ENCODE results near the gene MUC5B. TPM values are rescaled to one million over a fixed set of nuclear protein-coding genes. Genes with fewer than 3 reads are reported as not detected.

The MUC5B gene
- total and polyA plus RNA-seq, 2 donors (not counting 3 experiments of a cell fraction or from before 2014, with no cell fraction given) = not detected

- ChIA-PET POLR2A (no interaction called here), CTCF (interaction anchor here (1.4 kb wide), 1 partner anchor 349 kb away, joined by 3 read pairs; no protein-coding TSS in a partner anchor)
- H4K20me1 ChIP-seq (replicated peaks; ENCODE audit: control insufficient read depth, extremely low read depth, insufficient read depth, low read length) = no peaks in the 10 kb centered on the region
- no TSS peak for BruUV-seq (replicated peaks)
- H3K4me1 ChIP-seq (ENCODE audit: control insufficient read depth, extremely low read depth, insufficient read depth, low read length) = no peaks in the 10 kb centered on the region
- H3K27me3 ChIP-seq (ENCODE audit: control insufficient read depth in 2 of 2, insufficient read depth in 2 of 2, low read length in 2 of 2) = no peaks in the 10 kb centered on the region
- no peak for FAIRE-seq
- dilution Hi-C loops (cut with MboI; ENCODE audit: extremely low pct_ligation_motif_present, low sequenced_read_pairs) = no loop called here
- H2AFZ ChIP-seq (ENCODE audit: low read depth, low read length) = no peak overlapping the region
- H3K27ac ChIP-seq (ENCODE audit: insufficient read depth, low read depth, low read length) = no peak overlapping the region
- no peaks in the 10 kb centered on the region for H3K9me1 ChIP-seq (replicated peaks; ENCODE audit: control insufficient read depth, extremely low read depth, insufficient read depth, low read length)
- H3K36me3 ChIP-seq (ENCODE audit: control insufficient read depth in 2 of 2, extremely low read depth in 1 of 2, insufficient read depth in 2 of 2, low read length in 2 of 2) = no peaks in the 10 kb centered on the region
- no peak overlapping the region for H3K9ac ChIP-seq (replicated peaks; ENCODE audit: extremely low read depth, insufficient read depth, low read length)
- no peaks in the 10 kb centered on the region for H3K79me2 ChIP-seq (ENCODE audit: control insufficient read depth, insufficient read depth, low read length)
- TF ChIP-seq JUN (IDR thresholded peaks at IDR 0.05; ENCODE audit: borderline replicate concordance, insufficient read depth, insufficient read length, low read depth) = no peak
- no peak for TF ChIP-seq POLR2A (IDR thresholded peaks at IDR 0.05; ENCODE audit: low read depth, low read length)
- no peak overlapping the region for H3K4me3 ChIP-seq (replicated peaks in 1 of 3; ENCODE audit: insufficient read depth in 1 of 3, low read depth in 1 of 3, low read length in 3 of 3)
- no peak for DNase-seq (ENCODE audit: low read depth, low spot score)
- intact Hi-C loops (cut with micrococcal nuclease) = no loop called here
- no peak overlapping the region for H3K4me2 ChIP-seq (ENCODE audit: insufficient read depth, low read length)
- H3K9me3 ChIP-seq (replicated peaks; ENCODE audit: control insufficient read depth, insufficient read depth, low read length) = no peaks in the 10 kb centered on the region
Observed at GRCh38 chr11:1225386-1226225, 2.7 kb downstream of the MUC5B start.

- POLR2A ChIA-PET = no interaction called here
- Histone ChIP-seq H3K9me3 (replicated peaks; ENCODE audit: control insufficient read depth, insufficient read depth, low read length) (no peaks in the 10 kb centered on the region), H3K4me3 (replicated peaks in 1 of 3; ENCODE audit: insufficient read depth in 1 of 3, low read depth in 1 of 3, low read length in 3 of 3) (no peak overlapping the region), H3K9me1 (replicated peaks; ENCODE audit: control insufficient read depth, extremely low read depth, insufficient read depth, low read length) (no peaks in the 10 kb centered on the region), H3K36me3 (ENCODE audit: control insufficient read depth in 2 of 2, extremely low read depth in 1 of 2, insufficient read depth in 2 of 2, low read length in 2 of 2) (no peaks in the 10 kb centered on the region), H4K20me1 (replicated peaks; ENCODE audit: control insufficient read depth, extremely low read depth, insufficient read depth, low read length) (no peaks in the 10 kb centered on the region), H3K27ac (ENCODE audit: insufficient read depth, low read depth, low read length) (no peak overlapping the region), H3K79me2 (ENCODE audit: control insufficient read depth, insufficient read depth, low read length) (no peaks in the 10 kb centered on the region), H3K4me1 (ENCODE audit: control insufficient read depth, extremely low read depth, insufficient read depth, low read length) (no peaks in the 10 kb centered on the region), H2AFZ (ENCODE audit: low read depth, low read length) (no peak overlapping the region), H3K9ac (replicated peaks; ENCODE audit: extremely low read depth, insufficient read depth, low read length) (no peak overlapping the region), H3K4me2 (ENCODE audit: insufficient read depth, low read length) (no peak overlapping the region), H3K27me3 (ENCODE audit: control insufficient read depth in 2 of 2, insufficient read depth in 2 of 2, low read length in 2 of 2) (no peaks in the 10 kb centered on the region)
- CTCF ChIA-PET = interaction anchor here (1.4 kb wide), 1 partner anchor 348 kb away, joined by 3 read pairs; no protein-coding TSS in a partner anchor
- TF ChIP-seq POLR2AphosphoS5 (IDR thresholded peaks at IDR 0.05; ENCODE audit: insufficient read depth, low read depth, low read length) = no peak
- TF ChIP-seq, protein P1, sequence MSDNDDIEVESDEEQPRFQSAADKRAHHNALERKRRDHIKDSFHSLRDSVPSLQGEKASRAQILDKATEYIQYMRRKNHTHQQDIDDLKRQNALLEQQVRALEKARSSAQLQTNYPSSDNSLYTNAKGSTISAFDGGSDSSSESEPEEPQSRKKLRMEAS (IDR thresholded peaks at IDR 0.05; ENCODE audit: insufficient read depth, insufficient read length) = no peak
- BruUV-seq (replicated peaks) = no TSS peak
- intact Hi-C loops (cut with micrococcal nuclease) = no loop called here
- FAIRE-seq = no peak
- no peak for DNase-seq (ENCODE audit: low read depth, low spot score)
- dilution Hi-C loops (cut with MboI; ENCODE audit: extremely low pct_ligation_motif_present, low sequenced_read_pairs) = no loop called here
Observed at GRCh38 chr11:1226226-1226985, 3.5 kb downstream of the MUC5B start.

Measured in endothelial cell of umbilical vein (primary cell).